AG09319 (cell line): ENCODE results near the gene CFAP69.
A peak's percentile ranks its signal among the peaks of the same experiment; 100 is the strongest.
"Not testable (repeated sequence)": the region's sequence is repeated elsewhere in the genome, so short reads cannot be mapped to it uniquely, and the experiment has no call there.

Source experiments
- DNase-seq: peaks from one replicate; pipeline ENCODE4 v3.0.0-alpha.2; 2010; ENCODE audit warnings: low read depth; ENCODE audit errors: extremely low read depth
- TF ChIP-seq, protein P1 (sequence below): IDR thresholded peaks from 2 replicates; pipeline ENCODE4 v1.5.1; 2011; ENCODE audit warnings: low read depth, mild to moderate bottlenecking, inconsistent platforms, low read length, moderate library complexity

CFAP69 gene

DNA sequence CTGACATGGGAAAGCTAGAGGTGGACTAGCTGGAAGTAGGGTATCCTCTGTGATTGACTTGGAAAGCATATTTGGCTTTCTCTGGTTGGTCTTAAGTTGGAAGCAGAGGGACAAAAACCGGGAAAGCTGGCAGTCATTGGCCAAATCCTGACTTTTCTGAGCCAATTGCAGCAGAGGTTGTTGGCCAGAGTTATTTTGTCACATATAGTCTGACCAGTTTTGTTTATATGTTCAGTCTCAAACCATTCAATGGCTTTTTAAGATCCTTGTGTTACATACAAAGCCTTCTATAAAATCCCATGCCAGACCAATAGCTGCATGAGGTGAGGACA is 6.3 kb downstream of the CFAP69 start:
- no peak for DNase-seq
- TF ChIP-seq, protein P1, sequence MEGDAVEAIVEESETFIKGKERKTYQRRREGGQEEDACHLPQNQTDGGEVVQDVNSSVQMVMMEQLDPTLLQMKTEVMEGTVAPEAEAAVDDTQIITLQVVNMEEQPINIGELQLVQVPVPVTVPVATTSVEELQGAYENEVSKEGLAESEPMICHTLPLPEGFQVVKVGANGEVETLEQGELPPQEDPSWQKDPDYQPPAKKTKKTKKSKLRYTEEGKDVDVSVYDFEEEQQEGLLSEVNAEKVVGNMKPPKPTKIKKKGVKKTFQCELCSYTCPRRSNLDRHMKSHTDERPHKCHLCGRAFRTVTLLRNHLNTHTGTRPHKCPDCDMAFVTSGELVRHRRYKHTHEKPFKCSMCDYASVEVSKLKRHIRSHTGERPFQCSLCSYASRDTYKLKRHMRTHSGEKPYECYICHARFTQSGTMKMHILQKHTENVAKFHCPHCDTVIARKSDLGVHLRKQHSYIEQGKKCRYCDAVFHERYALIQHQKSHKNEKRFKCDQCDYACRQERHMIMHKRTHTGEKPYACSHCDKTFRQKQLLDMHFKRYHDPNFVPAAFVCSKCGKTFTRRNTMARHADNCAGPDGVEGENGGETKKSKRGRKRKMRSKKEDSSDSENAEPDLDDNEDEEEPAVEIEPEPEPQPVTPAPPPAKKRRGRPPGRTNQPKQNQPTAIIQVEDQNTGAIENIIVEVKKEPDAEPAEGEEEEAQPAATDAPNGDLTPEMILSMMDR: no peak

DNA sequence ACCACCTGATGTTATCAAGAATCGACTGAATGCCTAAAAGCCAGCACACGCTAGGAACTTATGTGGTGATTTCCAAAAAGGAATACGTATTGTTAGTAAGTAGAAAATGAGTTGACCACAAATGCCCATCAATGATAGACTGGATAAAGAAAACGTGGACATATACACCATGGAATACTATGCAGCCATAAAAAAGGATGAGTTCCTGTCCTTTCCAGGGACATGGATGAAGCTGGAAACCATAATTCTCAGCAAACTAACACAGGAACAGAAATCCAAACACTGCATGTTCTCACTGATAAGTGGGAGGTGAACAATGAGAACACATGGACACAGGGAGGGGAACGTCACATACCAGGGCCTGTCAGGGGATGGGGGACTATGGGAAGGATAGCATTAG is 11.0 kb downstream of the CFAP69 start:
- DNase-seq: not testable (repeated sequence)

DNA sequence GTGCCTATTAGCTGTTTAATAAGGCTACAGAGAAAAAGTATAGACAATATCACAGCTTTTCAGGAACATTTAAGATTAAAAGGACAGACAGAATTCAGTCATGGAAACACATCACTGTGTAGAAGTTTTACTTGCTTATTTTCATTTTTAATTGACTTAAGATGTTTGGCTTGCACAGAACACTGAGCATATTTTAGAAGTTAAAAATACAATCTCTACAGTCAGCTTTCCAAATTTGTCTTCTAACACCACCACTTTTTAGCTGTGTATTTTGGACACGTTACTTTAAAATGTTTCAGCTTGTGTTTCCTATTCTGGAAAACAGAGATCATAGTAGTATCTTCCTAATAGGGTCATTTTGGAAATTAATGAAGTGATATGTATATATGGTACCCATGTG is 11.8 kb downstream of the CFAP69 start:
- TF ChIP-seq, protein P1: no peak
- DNase-seq: no peak

DNA sequence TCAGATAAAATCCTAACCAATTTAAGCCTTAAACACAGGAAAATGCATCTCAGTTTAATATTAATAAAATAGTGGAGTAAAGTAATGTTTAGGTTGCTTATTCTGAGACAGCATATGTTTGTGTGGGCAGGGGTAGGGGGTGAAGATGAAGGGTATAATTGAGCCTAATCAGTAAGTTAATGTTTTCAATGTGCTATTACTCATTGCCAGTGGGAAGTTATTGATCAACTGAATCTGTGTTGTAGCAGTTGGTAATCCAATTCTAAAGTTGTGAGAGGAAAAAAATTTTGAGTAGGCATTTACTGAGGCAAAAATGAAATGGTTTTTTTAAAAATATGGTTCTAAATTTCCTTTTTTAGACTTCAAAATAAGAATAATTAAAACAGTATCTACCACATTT is 16.5 kb downstream of the CFAP69 start:
- DNase-seq: no peak
- TF ChIP-seq, protein P1: no peak

DNA sequence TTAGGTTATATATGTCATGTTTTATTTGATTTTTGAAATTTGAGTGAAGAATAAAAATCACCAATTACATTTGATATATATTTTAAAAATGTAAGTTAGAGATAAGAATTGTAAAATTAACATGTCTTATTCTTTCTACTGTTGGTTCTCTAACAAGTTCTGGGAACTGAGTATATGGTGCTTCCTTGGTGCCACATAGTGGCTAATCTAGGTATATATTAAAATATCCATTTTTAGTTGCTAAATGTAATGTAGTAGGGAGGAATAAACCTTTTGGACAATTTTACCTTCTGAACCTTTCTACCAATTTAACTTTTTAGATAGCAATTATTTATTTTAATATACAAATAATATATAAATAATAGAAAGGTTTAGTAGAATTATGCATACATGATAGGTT is 17.5 kb downstream of the CFAP69 start:
- DNase-seq: no peak
- TF ChIP-seq, protein P1: peak; percentile 41

DNA sequence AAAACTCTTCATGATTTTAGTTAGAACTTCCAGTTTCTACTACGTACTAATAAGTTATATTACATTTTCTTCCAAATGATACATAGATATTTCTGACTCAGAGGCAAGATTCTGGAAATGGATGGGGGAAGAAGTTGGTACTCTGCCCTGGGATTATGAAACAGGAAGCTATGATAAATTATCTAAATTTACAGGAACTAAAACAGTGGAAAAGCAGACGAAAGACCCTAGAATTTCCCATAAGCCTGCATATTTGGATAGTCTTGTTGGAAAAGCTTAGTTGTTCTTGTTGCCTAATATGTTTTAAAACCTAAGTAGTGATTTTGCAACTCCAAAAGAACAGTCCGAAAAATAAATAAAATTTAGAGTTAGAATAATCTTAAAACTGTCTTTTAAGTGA is 21.8 kb downstream of the CFAP69 start:
- DNase-seq: peak; percentile 39
- TF ChIP-seq, protein P1: no peak

DNA sequence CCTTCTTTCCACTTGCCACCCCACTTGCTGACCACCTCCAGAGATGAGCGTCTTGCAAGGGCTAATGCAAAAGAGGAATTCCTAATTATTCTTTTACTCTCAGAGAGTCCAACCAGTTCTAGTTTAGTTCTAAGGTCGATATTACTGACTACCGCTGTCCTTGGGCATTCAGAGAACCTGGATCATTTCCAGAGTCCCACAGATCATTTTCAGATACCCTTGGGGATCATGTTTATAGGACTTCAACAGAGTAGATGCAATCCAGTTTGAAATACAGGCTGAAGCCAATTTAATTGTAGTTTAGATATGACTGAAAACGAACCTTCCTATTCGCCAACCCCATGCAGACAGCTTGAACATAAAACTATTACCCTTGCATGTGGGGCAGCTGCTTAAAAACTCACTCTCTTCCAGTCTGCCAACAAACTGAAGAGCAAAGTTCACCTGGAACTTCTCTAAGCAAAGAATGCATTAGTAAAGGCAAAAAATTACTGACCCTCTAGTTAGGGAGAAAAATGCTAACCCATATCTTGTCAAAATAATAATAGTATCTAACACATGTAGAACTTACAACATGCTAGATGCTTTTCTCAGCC is 22.4 kb downstream of the CFAP69 start:
- DNase-seq: no peak
- TF ChIP-seq, protein P1: no peak

DNA sequence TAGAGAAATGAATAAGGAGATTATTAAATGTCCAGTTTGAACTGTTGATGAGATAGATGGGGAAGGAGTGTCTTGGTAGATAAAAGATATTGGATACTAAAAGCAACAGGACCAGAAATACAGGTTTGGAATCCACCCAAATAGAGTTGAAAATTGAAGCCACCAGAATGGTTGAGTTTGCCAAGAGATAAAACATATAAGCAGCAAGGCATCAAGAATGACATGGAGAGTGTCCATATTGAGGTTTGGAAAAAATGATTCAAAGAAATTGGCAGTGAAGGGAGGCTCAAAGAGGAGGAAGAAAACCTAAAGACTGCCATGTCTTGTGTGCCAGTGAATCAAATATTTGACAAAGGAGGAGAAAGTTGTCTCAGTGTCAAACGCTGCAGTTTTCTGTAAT is 24.2 kb downstream of the CFAP69 start:
- no peak for DNase-seq
- TF ChIP-seq, protein P1: no peak
